ENCODE results near the gene FAM210A. TPM values are rescaled to one million over a fixed set of nuclear protein-coding genes. Genes with fewer than 3 reads are reported as not detected.
A peak's percentile ranks its signal among the peaks of the same experiment; 100 is the strongest.

Gene FAM210A
- total RNA-seq, 1 donor from 2014 or later, result 15.1 TPM

- intact Hi-C loops (cut with DNase I), result no loop called here
- ATAC-seq, result no peak
- no peak for DNase-seq (ENCODE audit: low spot score)
These were observed 68.4 kb downstream of the FAM210A start for GRCh38 chr18:13657974-13658373.

GRCh38 chr18:13653746-13654433, 72.5 kb downstream of the FAM210A start:
- DNase-seq (ENCODE audit: low spot score), result no peak
- ATAC-seq, result no peak
- intact Hi-C loops (cut with DNase I), result no loop called here

GRCh38 chr18:13649397-13650390, 76.7 kb downstream of the FAM210A start:
- intact Hi-C loops (cut with DNase I), result no loop called here
- ATAC-seq, result no peak

DNA sequence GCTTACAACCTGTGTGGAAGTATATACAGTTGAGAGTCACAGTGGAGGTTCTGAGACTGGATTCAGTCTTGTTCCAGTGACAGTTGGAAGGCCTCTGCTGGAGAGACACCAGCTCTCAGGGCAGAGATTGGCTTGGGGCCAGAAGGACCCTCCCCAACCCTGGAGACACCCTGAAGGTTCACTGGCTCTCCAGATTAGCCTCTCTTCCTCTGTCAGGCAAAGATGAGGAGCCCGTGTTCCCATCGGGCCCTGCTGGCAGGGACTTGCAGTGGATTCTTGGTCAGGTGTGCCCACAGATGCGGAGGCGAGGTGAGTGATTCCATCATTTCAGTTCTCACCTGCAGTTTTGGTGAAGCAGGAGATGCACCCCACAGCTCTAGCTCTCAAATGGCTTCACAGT, 78.6 kb downstream of the FAM210A start:
- no peak for ATAC-seq
- no peak for DNase-seq (ENCODE audit: low spot score)
- intact Hi-C loops (cut with DNase I), result no loop called here

More at GRCh38 chr18:13649397-13650390, 76.7 kb downstream of the FAM210A start:
- DNase-seq (ENCODE audit: low spot score), result no peak

DNA sequence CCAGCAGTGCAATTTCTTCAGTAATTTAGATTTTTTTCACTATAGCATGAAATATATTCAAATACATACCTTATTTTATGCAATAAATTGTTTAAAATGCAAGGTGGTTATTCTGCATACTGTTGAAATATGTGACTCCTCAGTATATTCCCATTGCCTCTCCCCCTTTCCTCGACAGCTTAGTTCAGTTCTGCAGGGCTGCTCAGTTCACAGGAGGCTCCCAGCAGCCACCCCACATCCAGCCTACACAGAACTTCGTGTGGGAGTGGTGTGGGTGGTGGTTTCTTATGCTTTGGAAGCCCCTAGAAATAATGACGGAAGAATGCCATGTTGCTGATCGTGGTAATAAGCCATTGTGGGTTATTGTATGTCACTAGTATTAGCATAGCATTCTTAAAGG, 79.7 kb downstream of the FAM210A start:
- ATAC-seq (no peak), DNase-seq (ENCODE audit: low spot score) (no peak)
- intact Hi-C loops (cut with DNase I), result no loop called here

GRCh38 chr18:13645093-13645492, 81.3 kb downstream of the FAM210A start:
- DNase-seq (ENCODE audit: low spot score), result no peak
- ATAC-seq, result no peak
- intact Hi-C loops (cut with DNase I), result no loop called here

DNA sequence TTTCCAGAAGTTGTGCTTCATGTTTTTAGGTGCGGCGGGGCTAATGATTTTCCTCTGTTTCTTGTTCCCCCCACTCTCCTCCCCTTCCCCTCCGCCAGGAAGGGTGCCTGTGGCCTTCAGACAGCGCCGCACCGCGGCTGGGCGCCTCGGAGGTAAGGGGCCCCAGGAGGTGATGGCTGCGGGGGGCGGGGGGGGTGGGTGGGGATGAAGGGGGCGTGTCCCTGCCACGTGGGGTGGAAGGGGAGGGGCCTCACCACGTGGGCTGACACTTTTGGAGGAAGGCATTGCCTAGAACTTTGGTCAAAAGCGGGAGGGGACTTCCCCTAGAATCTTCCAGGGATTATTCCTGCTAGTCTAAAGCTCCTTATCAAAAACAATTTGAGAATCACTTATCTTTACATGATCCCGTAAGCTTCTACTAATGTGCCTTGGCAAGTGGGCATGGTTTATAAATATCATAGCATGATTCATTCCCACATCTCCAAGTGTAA, 83.1 kb downstream of the FAM210A start:
- no peak for DNase-seq (ENCODE audit: low spot score)
- intact Hi-C loops (cut with DNase I), result no loop called here
- ATAC-seq, result no peak

- DNase-seq (ENCODE audit: low spot score), result no peak
These were observed 83.9 kb downstream of the FAM210A start for GRCh38 chr18:13642440-13642827.

GRCh38 chr18:13641551-13642439, 84.6 kb downstream of the FAM210A start:
- ATAC-seq, result peak; percentile 67
- intact Hi-C loops (cut with DNase I), result no loop called here
- DNase-seq (ENCODE audit: low spot score), result no peak

More at GRCh38 chr18:13642440-13642827, 83.9 kb downstream of the FAM210A start:
- intact Hi-C loops (cut with DNase I), result no loop called here
- ATAC-seq, result no peak

DNA sequence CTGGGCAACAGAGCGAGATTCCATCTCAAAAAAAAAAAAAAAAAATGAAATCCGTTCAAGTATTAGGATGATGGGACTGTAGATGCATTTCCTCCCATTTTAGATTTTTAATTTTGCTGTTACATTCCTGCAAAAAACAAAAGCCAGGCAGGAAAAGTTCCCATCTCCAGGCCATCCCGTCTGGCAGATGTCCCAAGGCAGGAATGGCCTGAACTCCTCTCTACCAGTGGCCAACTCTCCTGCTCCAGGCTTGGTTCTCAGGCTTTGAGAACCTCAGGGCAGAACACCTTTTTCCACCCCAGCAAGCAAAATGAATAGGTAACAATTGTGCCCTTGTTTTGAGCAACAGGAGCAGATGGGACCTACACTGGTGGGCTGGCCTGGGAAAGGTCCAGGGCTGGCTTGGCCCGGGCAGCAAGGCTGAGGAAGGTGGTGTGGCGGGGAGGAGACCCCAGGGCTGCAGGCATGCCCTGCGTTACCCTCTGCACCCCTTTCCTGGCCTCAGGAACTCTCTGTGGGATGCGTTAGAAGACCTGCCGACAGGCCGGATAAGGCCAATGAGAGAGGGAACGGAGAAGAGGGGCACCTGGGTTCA, 86.0 kb downstream of the FAM210A start:
- ATAC-seq (no peak), DNase-seq (ENCODE audit: low spot score) (no peak)
- intact Hi-C loops (cut with DNase I), result no loop called here

GRCh38 chr18:13638719-13639595, 87.4 kb downstream of the FAM210A start:
- ATAC-seq (no peak), DNase-seq (ENCODE audit: low spot score) (no peak)
- intact Hi-C loops (cut with DNase I), result no loop called here

GRCh38 chr18:13635046-13635445, 91.3 kb downstream of the FAM210A start:
- no peak for ATAC-seq
- intact Hi-C loops (cut with DNase I), result no loop called here
- DNase-seq (ENCODE audit: low spot score), result no peak

GRCh38 chr18:13633700-13634099, 92.7 kb downstream of the FAM210A start:
- intact Hi-C loops (cut with DNase I), result no loop called here
- DNase-seq (ENCODE audit: low spot score), result no peak
- no peak for ATAC-seq

DNA sequence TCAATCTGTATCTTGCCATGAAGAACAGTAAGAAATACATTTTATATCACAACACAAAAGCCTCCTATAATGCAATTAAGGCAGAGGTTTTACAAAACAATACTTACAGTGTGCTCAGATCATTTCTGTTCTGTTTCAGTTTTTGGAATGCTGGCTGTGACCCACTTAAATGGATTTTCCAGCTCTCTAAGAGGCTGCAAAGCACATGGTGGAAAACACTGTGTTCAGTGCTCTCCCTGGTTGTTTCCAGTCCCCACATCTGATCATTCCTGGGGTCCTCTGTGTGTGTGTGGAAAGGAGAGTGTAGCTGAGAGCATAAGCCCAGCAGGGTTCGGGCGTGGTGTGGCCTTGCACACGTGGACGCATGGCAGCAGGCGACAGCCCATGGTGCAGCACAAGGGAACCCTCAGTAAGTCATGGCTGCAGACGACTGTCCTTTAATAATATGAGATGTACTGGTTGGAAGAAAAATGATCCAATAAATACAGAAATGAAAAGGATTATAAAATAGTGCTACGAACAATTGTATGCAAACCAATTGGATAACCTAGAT, 95.6 kb downstream of the FAM210A start:
- DNase-seq (ENCODE audit: low spot score) (no peak), ATAC-seq (no peak)
- intact Hi-C loops (cut with DNase I), result no loop called here

DNA sequence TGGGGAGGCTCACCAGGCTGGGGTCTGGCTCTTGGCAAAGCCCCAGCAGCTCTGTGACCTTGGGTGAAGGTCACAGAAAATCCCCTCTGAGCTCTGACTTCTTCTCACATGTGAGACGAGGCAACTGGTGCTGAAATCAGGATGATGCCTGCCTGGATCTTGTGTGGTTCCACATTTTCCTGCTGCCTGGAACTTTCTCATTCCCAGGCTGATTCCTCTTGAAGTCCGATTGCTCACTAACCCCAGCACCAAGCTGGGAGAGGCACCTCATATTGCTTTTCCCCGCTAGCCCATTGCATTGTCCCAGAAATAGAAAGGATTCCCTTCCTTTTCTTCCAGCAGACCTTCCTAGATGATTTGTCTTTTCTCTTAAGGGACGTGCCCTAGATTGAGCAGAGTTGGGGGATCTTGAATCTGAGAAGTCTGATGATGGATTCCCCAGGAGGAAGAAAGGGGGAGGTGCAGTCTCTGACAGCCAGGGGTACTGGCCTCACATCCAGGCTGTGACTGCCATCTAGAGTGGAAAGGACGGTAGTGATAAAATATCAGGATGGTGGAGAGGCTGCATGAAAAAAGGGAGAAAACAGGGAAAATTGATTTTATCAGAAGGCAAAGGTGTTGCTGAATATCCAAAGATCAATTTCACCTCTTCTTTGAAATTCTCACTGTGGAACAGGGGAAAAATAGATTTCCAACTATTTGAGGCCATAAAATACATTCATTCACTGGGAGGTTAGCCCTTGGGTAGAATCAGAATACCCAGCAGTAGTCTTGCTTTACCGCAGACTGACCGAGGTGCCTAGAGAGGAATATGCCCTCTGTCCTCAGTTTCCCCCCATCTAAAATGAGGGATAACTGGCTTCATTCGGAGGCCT, 96.3 kb downstream of the FAM210A start:
- DNase-seq (ENCODE audit: low spot score) (no peak), ATAC-seq (peak; percentile 94)
- intact Hi-C loops (cut with DNase I), result loop anchor here (5.0 kb wide), 1 partner anchor 73 kb away; no protein-coding TSS in a partner anchor

GRCh38 chr18:13628211-13628610, 98.1 kb downstream of the FAM210A start:
- ATAC-seq, result no peak
- DNase-seq (ENCODE audit: low spot score), result no peak
- intact Hi-C loops (cut with DNase I), result loop anchor here (5.0 kb wide), 1 partner anchor 71 kb away; no protein-coding TSS in a partner anchor
